Epithelial cell of prostate (primary cell): Measurements from ENCODE around the gene APLP2.

Experiments
- DNase-seq: peaks from one replicate; pipeline ENCODE4 v3.0.0-alpha.2; 2011; ENCODE audit warnings: low read depth, low spot score
- H3K27ac ChIP-seq: fragments of 450-650 bp; 2 replicates; pipeline ENCODE4 v1.5.1; 2017; ENCODE audit warnings: mild to moderate bottlenecking

The APLP2 gene

DNA sequence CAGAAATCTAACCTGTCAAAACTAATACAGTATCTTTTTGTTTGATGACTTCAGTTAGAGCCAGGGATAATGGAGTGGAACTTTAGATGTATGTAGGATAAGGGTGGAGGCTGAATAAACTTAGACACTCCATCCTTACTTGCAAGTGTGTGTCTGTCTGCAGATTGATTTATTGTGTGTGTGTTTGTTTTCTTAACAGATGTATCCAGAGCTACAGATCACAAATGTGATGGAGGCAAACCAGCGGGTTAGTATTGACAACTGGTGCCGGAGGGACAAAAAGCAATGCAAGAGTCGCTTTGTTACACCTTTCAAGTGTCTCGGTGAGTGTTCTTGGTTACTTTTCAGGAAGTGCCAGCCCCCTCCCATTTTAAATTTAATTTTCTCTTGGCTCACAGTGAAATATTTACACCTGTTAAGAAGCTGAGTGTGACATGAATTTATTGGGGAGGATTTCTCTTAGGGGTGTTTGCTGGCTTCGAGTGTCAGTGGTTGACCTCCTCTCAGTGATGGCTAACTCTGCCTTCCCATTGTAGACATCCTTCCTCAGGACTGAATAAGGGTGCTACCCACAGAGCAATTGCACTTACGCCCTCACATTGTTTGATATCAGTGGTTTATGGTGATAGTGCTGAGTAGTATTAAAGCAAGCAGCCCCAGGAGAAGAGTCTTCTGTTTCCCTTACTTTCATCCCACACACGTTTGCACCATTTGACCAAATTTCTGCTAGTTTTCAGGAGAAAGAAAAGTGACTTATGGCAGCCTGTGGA is 40.8 kb downstream of the APLP2 start:
- H3K27ac ChIP-seq = no peak overlapping the region
- DNase-seq = no peak

DNA sequence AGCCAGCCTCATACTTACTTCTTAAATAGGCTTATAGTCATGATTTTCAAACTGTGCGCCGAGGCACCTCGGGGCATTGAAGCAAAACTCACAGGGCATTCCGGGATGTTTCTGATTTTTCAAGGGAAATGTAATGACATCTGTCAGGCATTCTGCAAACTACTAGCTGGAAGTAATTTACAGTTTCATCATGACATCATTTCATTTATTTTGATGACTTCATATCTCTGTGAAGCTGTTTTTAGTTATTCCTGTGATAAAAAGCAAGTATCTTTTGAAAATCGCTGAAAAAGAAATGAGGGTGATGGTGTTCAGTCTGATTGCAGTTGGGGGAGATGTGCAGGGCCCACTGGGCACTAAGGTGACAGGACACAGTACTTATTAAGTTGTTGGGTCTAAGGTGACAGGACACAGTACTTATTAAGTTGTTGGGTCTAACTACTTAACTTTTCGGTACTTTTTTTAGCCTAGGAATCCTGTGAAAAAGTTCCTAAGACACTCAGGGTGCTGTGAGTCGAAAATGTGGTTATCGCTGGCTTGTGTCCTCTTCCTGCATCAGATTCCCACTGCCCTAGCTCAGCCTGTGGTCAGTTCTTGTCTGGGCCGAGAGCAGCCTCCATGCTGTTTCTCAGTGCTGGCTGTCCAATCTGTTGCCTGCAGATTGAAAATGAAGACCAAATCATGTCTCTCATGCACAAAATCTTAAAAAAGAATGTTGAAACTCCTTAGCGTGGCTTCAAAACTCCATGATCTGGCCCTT is 42.6 kb downstream of the APLP2 start:
- no peak overlapping the region for H3K27ac ChIP-seq
- no peak for DNase-seq

DNA sequence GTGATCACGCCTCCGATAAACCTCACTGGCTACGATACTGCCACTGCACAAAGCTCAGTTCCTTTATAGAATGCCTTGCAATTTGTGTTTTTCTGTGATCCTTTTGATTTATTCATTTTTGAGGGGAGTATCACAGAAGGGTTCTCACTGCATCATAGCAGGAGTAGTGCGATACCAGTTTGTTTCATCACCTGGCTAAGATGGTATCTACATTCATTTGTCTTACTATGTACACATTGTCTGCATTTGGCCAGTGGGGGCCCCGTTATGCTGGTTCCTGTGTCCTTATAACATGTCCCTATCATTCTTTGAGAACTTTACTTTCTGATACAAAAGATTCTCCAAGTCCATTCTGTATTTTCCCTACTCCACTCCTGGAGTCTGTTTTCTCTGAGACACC is 44.6 kb downstream of the APLP2 start:
- DNase-seq = no peak
- no peak overlapping the region for H3K27ac ChIP-seq

DNA sequence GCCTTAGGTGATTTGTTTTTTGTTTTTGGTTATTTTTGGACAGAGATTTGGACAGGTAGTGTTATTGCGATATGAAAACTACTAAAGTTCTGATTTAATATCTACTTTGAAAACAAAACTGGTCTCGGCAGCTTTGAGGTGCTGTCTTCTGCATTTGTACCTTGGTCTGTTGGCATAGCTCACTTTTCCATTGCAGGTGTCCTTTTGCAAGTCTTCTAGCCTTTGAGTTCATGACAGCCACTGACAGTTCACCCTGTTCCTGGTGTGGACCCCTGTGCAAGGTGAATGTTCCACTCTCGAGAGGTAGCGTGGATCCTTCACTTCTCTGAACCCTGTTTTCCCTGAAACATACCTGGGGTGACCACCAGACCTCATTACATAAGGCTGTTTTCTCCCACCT is 45.0 kb downstream of the APLP2 start:
- no peak overlapping the region for H3K27ac ChIP-seq
- DNase-seq = no peak

DNA sequence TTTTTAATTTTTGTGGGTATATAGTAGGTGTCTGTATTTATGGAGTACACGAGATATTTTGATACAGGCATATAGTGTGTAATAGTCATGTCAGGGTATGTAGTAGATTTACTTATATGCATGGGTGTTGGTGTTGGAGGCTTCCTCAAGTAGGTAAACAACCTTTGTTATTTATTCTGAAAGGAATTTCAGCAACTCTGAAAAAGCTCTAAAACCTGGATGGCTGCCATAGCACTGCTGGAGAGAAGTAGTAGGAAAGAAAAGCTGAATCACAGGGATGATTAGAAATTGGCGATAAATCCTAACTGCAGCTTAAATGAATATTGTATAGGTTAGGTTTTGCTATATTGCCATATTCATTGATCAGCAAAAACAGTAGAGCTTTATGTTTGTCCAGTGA is 45.5 kb downstream of the APLP2 start:
- no peak overlapping the region for H3K27ac ChIP-seq
- DNase-seq = no peak

DNA sequence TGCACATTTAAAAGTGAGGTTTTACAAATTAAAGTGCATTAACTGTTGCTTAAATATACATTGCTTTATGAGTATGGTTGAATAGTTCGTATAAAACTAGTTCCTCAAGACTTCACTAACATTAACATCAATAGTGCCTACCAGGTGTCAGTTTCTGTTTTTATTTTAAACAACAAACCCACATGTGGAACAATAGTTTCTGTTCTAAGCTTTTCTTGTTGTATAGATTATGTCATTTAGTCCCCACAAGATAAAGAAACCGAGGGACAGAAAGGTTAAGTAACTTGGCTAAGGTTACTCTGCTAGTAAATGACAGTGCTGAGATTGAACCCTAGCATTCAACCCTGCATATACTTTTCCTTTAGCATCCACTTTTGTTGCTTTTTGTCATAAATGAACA is 48.5 kb downstream of the APLP2 start:
- DNase-seq = no peak
- H3K27ac ChIP-seq = no peak overlapping the region

DNA sequence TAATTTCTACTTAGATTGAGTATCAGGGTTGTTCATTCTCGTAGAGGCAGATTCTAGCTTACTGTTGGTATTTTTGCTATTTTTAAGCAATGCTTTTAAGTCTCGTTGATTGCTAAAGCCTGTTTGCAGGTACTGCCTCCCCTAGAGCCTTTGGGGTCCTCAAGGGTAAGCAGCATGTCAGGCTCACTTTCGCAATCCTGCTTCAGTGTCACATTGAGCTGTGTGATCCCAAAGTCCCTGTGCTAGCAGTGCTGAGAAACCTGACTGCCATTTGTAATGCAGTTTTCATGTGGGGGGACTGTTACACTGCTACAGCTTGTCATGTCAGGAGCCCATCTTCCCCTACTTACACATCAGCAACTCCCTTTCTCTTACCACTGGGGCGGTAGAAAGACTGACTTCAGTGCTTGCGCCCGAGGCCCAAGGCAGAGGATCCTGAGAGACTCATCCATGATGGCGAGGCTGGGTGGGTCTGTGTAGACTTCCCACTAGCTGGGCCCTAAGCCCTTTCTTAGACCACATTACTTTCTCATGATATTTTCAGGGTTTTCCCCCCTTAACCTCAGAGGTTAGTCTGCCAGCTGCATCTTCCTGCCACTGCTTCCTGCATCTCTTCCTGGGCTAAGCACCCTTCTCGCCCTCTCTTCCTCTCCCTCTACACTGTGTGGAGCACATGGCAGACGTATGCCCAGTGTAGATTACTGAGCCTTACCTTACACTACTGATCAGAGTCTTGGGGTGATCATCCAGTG is 49.1 kb downstream of the APLP2 start:
- no peak overlapping the region for H3K27ac ChIP-seq
- no peak for DNase-seq

DNA sequence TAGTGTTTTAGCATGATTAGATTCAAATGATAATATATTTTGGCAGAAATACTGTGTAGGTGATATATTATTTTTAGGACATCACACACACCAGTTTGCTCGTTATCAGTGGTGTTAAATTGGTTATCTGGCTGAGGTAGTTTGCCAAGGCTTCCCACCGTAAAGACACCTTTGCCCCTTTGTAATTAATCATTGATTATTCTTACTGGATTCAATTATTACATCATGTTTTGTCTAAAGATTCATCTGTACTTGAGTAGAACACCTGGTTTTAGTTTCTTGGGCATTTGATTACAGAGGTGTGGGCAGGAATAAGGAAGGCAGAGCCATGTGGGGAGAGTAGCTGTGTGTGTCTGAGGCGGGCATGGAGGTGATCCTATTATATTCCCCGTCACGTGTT is 50.4 kb downstream of the APLP2 start:
- H3K27ac ChIP-seq = no peak overlapping the region
- no peak for DNase-seq

DNA sequence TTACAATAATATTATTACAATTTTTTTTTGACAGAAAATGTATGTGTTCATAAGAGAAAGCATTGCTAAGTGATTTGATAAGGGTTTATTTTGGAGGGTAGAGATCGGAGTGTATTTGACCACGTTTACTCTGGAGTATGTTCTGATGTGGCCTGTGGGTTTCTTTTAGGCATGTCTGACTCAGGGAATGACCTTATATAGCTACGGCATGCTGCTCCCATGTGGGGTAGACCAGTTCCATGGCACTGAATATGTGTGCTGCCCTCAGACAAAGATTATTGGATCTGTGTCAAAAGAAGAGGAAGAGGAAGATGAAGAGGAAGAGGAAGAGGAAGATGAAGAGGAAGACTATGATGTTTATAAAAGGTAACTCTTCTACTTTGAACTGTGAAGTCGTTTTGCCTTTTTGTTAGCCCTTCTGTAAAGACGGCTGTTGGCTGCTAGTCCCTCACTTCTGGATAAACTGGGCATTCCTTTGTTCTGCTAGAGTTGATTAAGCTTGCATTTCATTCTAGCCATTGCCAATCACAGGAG is 51.8 kb downstream of the APLP2 start:
- DNase-seq = no peak
- H3K27ac ChIP-seq = peak overlapping the region; percentile 70

DNA sequence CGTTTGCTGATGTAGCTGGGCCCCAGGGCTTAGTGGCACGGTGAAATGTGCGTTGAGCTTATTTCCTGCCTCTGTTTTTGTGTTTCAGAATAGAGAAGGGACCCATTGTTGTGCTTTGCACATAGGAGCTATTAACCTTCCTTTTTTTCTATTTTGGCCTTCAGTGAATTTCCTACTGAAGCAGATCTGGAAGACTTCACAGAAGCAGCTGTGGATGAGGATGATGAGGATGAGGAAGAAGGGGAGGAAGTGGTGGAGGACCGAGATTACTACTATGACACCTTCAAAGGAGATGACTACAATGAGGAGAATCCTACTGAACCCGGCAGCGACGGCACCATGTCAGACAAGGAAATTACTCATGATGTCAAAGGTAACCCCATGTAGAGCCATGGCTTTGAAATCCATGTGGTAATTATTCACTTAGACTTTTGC is 52.5 kb downstream of the APLP2 start:
- H3K27ac ChIP-seq = peak overlapping the region; percentile 70
- DNase-seq = no peak

DNA sequence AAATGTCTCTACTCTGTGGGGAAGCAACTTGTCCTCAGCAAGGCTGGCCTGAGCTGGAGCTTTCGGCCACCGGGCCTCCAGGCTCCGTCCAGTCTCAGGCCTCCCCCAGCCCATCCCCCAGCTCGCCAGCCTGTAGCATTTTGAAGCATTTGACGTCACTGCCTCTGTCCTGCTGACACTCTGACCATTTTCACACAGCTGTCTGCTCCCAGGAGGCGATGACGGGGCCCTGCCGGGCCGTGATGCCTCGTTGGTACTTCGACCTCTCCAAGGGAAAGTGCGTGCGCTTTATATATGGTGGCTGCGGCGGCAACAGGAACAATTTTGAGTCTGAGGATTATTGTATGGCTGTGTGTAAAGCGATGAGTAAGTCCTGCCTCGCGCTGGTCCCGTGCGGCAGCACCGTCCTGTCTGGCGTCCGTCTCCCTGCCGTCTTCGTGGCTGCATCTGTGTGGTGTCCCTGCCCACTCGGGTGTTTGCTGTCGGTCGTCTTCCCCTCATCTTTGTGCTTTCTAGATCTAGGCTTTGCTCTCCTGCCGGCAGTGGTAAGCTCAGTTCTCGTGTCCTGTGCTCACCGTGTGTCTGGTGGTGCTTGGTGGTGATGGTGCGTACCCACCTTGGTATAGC is 53.8 kb downstream of the APLP2 start:
- DNase-seq = no peak
- H3K27ac ChIP-seq = peak overlapping the region; percentile 70

DNA sequence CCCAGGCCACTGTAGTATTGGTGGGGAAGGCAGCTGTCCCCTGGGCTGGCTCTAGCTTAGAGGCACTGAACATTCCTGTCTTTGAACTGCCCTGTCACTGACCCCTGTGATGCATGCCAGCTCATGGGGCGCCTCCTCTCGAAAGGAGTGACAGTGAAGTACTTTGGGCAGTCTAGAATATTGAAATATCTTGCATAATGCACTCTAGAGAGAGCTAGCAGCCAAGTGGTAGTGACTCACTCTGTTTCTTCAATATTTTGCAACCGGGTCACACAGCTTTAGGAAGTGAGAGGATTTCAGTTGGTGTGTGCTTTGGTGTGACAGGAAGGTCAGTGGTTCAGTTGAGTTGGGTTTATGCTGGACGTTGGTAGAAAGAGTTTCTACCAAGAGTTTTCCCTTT is 54.4 kb downstream of the APLP2 start:
- DNase-seq = peak; percentile 66
- H3K27ac ChIP-seq = peak overlapping the region; percentile 70

DNA sequence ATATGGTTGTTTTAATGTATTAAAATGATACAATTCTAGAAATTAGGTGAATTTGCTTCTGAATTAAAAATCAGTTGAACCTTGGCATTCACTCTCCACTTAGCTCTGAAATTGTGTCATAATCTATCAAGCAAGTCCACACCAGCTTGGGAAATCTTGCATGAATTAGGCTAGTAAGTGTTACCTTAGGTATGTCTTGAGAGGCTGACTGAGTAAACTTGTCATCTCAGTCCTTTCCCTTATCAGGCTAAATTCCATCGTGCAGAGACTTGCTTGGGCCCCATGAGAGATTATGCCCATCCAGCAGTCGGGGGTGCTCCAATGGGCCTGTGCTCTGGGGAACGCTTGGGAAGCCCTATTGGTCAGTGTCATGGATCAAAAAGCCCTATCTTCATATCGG is 55.9 kb downstream of the APLP2 start:
- DNase-seq = no peak

DNA sequence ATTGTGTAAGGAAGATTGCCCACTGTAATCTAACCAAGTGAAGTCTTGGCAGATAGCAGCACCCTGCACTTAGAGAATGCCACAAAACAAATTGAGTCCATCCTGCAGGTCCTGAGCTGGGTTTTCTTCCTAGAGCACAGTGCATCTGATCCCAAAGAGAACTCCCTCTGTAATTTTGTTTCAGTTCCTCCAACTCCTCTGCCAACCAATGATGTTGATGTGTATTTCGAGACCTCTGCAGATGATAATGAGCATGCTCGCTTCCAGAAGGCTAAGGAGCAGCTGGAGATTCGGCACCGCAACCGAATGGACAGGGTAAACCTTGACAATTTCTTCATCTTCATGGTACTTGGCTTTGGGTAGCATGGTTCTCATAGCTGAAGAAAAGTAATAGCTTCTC is 56.8 kb downstream of the APLP2 start:
- DNase-seq = no peak
- H3K27ac ChIP-seq = no peak overlapping the region

More for the DNA sequence above, 55.9 kb downstream of the APLP2 start:
- no peak overlapping the region for H3K27ac ChIP-seq

DNA sequence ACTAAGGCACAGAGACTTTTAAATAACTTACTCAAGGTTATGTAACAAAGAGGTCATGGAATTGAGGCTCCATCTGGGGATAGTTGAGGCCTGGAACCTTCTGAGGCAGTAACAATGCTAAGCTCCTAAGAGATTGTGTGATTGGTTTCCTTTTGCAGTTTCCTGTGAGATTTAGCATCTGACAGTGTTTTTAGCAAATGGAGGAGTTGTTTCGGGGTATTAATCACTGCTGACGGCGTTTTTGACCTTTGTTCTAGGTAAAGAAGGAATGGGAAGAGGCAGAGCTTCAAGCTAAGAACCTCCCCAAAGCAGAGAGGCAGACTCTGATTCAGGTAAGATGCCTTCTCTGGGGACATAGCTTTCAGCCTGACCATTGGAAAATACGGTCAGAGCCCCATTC is 57.8 kb downstream of the APLP2 start:
- H3K27ac ChIP-seq = no peak overlapping the region
- no peak for DNase-seq

DNA sequence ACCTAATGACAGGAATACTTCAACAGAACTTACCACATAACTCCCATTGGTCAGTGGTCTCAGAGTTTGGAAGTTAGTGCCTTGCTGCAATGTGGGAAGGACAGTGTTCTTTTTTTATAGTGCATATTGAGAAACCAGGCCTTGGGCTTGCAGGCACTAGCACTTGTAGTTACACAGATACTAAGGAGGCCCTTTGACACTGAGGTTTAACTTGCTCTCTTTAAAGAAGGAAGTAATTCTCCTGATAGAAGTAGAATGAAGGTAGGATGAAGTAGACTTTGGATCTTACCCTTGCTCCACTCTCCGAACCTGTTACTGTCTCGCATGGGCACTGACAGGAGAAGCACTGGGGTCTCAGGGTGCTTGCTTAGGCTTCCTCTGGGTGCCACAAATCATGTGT is 58.9 kb downstream of the APLP2 start:
- DNase-seq = no peak
- H3K27ac ChIP-seq = no peak overlapping the region

DNA sequence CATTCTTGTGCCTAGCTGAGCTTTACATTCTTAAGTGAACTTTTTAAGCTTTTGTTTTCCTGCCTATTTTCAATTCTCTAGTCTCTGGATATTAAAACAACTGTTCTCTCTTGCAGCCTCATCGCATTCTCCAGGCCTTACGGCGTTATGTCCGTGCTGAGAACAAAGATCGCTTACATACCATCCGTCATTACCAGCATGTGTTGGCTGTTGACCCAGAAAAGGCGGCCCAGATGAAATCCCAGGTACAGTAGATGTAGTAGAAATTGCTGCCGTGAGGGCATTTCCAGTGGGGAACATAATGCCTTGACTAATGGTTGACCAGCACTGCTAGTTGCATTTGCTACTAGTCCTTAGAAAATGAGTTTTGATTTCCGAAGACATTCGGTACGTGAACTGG is 60.2 kb downstream of the APLP2 start:
- no peak overlapping the region for H3K27ac ChIP-seq
- DNase-seq = no peak

DNA sequence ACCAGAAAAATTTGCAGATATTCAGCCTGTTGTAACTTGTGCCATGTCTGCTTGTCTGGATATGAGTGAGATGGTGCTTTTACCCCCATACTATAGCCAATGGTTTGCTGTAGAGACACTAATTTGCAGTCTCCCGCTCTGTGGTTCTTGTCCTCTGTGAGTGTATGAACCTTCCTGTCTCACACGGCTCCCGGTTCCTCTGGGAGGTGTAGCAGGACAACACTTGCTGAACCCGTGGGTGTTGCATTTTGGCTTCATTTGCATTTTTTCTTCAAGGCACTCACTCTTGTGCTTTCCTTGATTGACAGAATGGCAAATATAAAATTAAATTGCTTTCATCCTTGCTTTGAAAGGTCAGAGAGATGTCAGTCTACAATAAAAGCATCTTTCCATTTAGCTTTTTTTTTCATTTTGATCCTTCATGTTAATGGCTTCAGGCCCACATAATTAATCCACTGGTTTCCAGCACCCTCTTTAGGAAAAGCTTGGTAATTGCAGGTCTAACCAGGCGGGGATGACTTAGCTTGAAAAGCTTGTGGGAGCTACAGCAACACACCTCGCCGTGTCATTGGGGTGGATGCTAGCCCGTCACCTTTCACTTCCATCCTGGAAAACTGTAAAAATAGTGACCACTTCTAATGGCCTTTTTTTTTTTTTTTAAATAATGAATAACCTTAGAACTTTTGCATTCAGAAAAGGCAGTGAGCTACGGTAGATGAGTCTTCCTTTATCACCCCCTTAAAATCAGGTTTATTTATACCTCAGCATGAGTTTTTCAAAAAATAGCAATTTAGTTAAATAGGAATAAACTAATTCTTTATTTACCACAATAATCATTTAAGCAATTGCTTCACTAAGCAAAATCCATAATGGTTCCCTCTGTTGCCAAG is 62.5 kb downstream of the APLP2 start:
- no peak overlapping the region for H3K27ac ChIP-seq
- DNase-seq = no peak

DNA sequence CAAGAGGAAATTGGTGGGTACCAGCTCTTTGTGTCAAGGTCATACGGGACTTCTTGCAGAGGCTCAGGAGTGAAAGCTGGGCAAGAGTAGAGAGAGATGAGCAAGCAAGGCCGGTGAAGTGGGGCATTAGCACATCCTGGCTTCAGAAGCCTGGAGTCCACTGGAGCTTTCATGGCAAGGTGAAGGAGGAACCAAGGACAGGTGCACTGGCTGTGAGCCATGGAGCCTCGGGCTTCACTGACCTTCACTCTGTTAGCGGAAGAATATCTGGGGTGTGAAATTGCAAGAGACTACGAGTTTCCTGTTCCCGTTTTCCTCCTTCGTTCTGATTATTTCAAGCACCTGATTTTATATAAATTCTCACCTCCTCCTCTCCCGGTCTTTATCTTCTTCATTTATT is 64.0 kb downstream of the APLP2 start:
- no peak for DNase-seq
- H3K27ac ChIP-seq = no peak overlapping the region
